ENCODE measurements around the gene OSBP2.

The OSBP2 gene

GRCh38 chr22:30890686-30891442 is 196.2 kb downstream of the OSBP2 start:
- no peaks in the 10 kb centered on the region for H3K9me3 Mint-ChIP-seq
- no peaks in the 10 kb centered on the region for H3K27me3 Mint-ChIP-seq (ENCODE audit: low read depth)
- peaks cover 8% of the 10 kb centered on the region for H3K4me1 Mint-ChIP-seq (ENCODE audit: low read depth)
- H3K27ac Mint-ChIP-seq: no peak overlapping the region
- peaks cover 2% of the 10 kb centered on the region for H3K36me3 Mint-ChIP-seq (ENCODE audit: low read depth)
- no peak overlapping the region for H3K4me3 Mint-ChIP-seq

GRCh38 chr22:30891443-30891755 is 196.7 kb downstream of the OSBP2 start:
- Mint-ChIP-seq H3K9me3 (no peaks in the 10 kb centered on the region), H3K27me3 (ENCODE audit: low read depth) (no peaks in the 10 kb centered on the region), H3K27ac (no peak overlapping the region), H3K4me1 (ENCODE audit: low read depth) (peaks cover 8% of the 10 kb centered on the region), H3K4me3 (no peak overlapping the region), H3K36me3 (ENCODE audit: low read depth) (peaks cover 2% of the 10 kb centered on the region)

- H3K4me1 Mint-ChIP-seq (ENCODE audit: low read depth): peaks cover 8% of the 10 kb centered on the region
- no peaks in the 10 kb centered on the region for H3K9me3 Mint-ChIP-seq
- no peaks in the 10 kb centered on the region for H3K27me3 Mint-ChIP-seq (ENCODE audit: low read depth)
- no peaks in the 10 kb centered on the region for H3K36me3 Mint-ChIP-seq (ENCODE audit: low read depth)
- no peak overlapping the region for H3K4me3 Mint-ChIP-seq
- no peak overlapping the region for H3K27ac Mint-ChIP-seq
Observed at GRCh38 chr22:30891781-30892180, 197.1 kb downstream of the OSBP2 start.

DNA sequence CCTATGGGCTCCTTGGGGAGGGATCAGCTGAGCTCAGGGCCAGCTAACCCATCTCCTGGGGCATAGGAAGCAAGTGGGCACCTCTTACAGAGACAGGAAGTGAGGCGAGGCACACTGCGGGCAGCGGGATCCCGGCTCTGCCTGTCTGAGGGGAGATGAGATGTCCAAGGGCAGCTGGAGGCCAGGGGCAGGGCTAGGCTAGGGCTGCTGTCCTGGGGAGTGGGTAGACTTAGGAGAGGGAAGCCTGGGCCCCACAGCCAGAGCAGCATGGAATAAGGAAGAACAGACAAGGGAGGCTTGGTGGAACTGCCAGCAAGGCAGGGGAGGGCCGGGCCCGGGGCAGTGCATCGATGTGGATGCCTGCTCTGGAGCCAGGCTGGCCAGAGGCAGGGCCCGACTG is 197.6 kb downstream of the OSBP2 start:
- no peak overlapping the region for H3K4me3 Mint-ChIP-seq
- H3K4me1 Mint-ChIP-seq (ENCODE audit: low read depth): peaks cover 8% of the 10 kb centered on the region
- H3K27ac Mint-ChIP-seq: no peak overlapping the region
- H3K36me3 Mint-ChIP-seq (ENCODE audit: low read depth): no peaks in the 10 kb centered on the region
- no peaks in the 10 kb centered on the region for H3K9me3 Mint-ChIP-seq
- no peaks in the 10 kb centered on the region for H3K27me3 Mint-ChIP-seq (ENCODE audit: low read depth)

GRCh38 chr22:30892731-30893221 is 198.1 kb downstream of the OSBP2 start:
- H3K36me3 Mint-ChIP-seq (ENCODE audit: low read depth): no peaks in the 10 kb centered on the region
- peaks cover 8% of the 10 kb centered on the region for H3K4me1 Mint-ChIP-seq (ENCODE audit: low read depth)
- H3K27ac Mint-ChIP-seq: no peak overlapping the region
- no peaks in the 10 kb centered on the region for H3K9me3 Mint-ChIP-seq
- no peak overlapping the region for H3K4me3 Mint-ChIP-seq
- H3K27me3 Mint-ChIP-seq (ENCODE audit: low read depth): no peaks in the 10 kb centered on the region

DNA sequence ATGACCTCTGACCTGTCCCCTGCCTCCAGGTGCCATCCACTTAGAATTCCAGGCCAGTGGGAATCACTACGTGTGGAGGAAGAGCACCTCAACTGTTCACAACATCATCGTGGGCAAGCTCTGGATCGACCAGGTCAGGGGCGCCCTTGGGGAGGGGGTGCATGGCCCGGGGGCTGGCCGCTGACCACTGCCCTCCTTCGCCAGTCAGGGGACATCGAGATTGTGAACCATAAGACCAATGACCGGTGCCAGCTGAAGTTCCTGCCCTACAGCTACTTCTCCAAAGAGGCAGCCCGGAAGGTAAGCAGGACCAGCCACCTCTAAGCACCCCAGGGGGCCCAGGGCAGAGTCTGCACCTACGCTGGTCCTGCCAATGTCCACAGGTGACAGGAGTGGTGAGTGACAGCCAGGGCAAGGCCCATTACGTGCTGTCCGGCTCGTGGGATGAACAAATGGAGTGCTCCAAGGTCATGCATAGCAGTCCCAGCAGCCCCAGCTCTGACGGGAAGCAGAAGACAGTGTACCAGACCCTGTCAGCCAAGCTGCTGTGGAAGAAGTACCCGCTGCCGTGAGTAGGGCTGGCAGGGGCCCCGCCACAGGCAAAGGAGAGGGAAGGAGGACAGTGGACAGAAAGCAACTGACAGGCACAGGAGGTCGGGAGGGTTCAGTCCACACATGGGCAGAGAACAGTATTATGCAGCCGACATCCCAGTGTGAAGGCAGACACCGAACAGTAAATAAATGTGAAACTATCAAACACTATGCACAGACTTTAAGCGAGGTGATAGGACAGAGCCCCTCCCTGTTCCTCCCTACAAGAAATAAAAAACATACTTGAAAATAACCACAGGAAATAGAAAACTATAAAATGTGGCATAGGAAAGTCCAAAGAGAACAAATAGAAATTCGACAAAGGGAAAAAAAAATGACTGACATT is 199.0 kb downstream of the OSBP2 start:
- Mint-ChIP-seq H3K27ac (peak overlapping the region; percentile 26), H3K36me3 (ENCODE audit: low read depth) (no peaks in the 10 kb centered on the region), H3K4me3 (no peak overlapping the region)

DNA sequence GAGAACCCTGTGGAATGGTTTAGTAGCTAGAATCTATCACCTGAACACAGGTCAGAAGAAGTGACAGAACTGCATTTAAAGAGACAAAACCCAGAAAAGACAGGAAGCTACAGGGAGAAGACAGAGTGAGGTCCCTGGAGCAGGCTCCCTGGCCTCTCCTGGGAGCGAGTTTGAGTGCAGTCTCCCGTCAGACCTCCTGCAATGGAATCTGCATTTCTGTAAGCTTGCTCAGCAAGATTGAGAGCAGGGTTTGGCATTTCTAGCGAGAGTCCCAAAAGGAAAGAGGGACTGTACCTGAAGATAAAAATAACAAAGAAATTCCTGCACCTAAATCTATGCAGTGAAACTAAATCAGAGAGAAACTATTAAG is 199.7 kb downstream of the OSBP2 start:
- Mint-ChIP-seq H3K27ac (no peak overlapping the region), H3K36me3 (ENCODE audit: low read depth) (no peaks in the 10 kb centered on the region), H3K4me1 (ENCODE audit: low read depth) (peaks cover 8% of the 10 kb centered on the region), H3K9me3 (no peaks in the 10 kb centered on the region), H3K4me3 (no peak overlapping the region), H3K27me3 (ENCODE audit: low read depth) (no peaks in the 10 kb centered on the region)

More for the DNA sequence above, 199.0 kb downstream of the OSBP2 start:
- H3K9me3 Mint-ChIP-seq: no peaks in the 10 kb centered on the region
- no peaks in the 10 kb centered on the region for H3K27me3 Mint-ChIP-seq (ENCODE audit: low read depth)
- peaks cover 8% of the 10 kb centered on the region for H3K4me1 Mint-ChIP-seq (ENCODE audit: low read depth)

DNA sequence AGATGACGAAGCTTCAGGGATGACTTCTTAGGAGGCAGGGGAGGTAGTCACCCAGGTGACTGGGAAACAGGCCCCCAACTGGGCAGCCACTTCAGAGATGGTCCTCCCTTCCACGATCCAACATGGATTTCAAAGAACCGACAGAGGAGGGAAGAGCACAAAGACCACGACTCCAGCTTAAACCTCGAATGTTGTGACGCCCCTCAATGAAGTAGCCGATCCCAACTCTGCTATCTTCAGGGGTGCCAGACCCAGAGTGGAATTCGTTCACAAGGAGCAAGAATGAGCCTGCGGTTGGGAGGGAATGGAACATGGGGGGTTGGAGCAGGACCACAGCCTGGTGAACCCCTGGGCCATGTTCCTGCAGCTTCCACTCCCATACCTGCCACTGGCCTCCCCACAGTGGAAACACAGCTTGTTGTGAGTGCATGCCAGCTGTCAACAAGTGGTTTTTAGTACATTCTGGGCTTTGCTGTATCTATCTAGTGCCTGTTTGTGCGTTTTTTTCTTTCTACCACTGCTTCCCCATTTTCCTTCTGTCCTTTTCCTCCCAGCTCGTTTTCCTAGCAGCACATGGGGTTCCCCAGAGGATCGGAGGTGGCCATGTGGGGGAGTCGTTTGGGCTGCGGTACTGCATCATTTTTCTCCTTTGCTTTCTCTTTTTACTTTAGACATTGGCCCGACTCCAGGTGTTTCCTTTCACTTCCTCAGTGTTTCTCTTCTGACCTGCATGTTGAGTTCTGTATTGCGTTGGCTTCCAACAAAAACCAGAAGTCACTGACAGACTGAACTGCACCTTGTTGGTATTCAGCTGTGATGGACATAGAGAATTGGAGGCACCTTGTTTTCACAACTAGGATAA is 208.1 kb downstream of the OSBP2 start:
- Mint-ChIP-seq H3K9me3 (no peaks in the 10 kb centered on the region), H3K4me3 (no peak overlapping the region), H3K4me1 (ENCODE audit: low read depth) (peaks cover 3% of the 10 kb centered on the region), H3K27me3 (ENCODE audit: low read depth) (no peaks in the 10 kb centered on the region), H3K27ac (no peak overlapping the region), H3K36me3 (ENCODE audit: low read depth) (peaks cover 4% of the 10 kb centered on the region)

- H3K9me3 Mint-ChIP-seq: no peaks in the 10 kb centered on the region
- H3K4me1 Mint-ChIP-seq (ENCODE audit: low read depth): peaks cover 3% of the 10 kb centered on the region
- H3K36me3 Mint-ChIP-seq (ENCODE audit: low read depth): peaks cover 4% of the 10 kb centered on the region
- no peak overlapping the region for H3K4me3 Mint-ChIP-seq
- no peaks in the 10 kb centered on the region for H3K27me3 Mint-ChIP-seq (ENCODE audit: low read depth)
- H3K27ac Mint-ChIP-seq: no peak overlapping the region
Observed at GRCh38 chr22:30903876-30904460, 209.3 kb downstream of the OSBP2 start.

GRCh38 chr22:30905696-30906341 is 211.1 kb downstream of the OSBP2 start:
- H3K9me3 Mint-ChIP-seq: no peaks in the 10 kb centered on the region
- H3K4me3 Mint-ChIP-seq: no peak overlapping the region
- H3K27me3 Mint-ChIP-seq (ENCODE audit: low read depth): no peaks in the 10 kb centered on the region
- H3K27ac Mint-ChIP-seq: no peak overlapping the region
- peaks cover 6% of the 10 kb centered on the region for H3K36me3 Mint-ChIP-seq (ENCODE audit: low read depth)
- peaks cover 3% of the 10 kb centered on the region for H3K4me1 Mint-ChIP-seq (ENCODE audit: low read depth)

DNA sequence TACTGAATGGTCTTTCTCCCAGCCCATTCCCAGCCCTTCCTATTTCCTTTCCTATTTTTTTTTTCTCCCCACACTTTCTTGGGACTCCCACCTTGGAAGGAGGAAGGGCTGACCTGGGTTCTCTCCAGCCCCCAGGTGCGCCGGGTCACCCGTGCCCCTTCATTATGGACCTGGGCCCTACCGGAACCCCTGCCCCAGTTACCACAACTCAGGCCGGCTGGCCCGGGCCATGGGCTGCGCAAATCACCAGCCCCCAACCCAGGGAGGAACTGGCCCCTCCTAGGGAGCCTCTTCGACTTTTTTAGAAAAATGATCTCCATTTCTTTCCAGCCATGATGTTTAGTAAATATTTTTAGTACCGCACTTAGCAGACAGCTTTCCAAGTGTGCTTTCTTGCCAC is 211.7 kb downstream of the OSBP2 start:
- no peaks in the 10 kb centered on the region for H3K27me3 Mint-ChIP-seq (ENCODE audit: low read depth)
- no peaks in the 10 kb centered on the region for H3K9me3 Mint-ChIP-seq
- H3K27ac Mint-ChIP-seq: no peak overlapping the region
- H3K4me3 Mint-ChIP-seq: no peak overlapping the region
- peaks cover 6% of the 10 kb centered on the region for H3K36me3 Mint-ChIP-seq (ENCODE audit: low read depth)
- peaks cover 3% of the 10 kb centered on the region for H3K4me1 Mint-ChIP-seq (ENCODE audit: low read depth)

DNA sequence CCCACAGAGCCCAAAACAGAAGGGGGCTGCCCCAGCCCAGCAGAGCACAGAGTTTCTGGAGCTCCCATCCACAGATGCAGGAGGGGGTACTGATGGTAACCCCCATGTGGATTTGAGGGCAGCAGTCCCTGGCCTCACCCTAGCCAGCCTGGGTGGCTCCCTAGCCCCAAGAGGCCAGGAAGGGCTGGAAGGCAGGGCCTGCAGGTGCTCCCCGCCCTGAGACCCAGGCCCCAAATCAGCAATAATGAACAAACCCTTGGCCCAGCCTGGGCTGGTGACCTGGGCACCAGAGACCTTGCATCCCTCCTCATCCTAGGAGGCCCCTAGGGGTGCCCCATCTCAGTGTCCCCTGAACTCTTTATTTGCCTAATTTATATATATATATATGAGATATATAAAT is 212.3 kb downstream of the OSBP2 start:
- peaks cover 6% of the 10 kb centered on the region for H3K36me3 Mint-ChIP-seq (ENCODE audit: low read depth)
- H3K27me3 Mint-ChIP-seq (ENCODE audit: low read depth): no peaks in the 10 kb centered on the region
- no peak overlapping the region for H3K4me3 Mint-ChIP-seq
- peaks cover 3% of the 10 kb centered on the region for H3K4me1 Mint-ChIP-seq (ENCODE audit: low read depth)
- H3K27ac Mint-ChIP-seq: no peak overlapping the region
- no peaks in the 10 kb centered on the region for H3K9me3 Mint-ChIP-seq

GRCh38 chr22:30908051-30908461 is 213.4 kb downstream of the OSBP2 start:
- H3K27ac Mint-ChIP-seq: no peak overlapping the region
- peaks cover under 1% of the 10 kb centered on the region for H3K4me1 Mint-ChIP-seq (ENCODE audit: low read depth)
- H3K27me3 Mint-ChIP-seq (ENCODE audit: low read depth): no peaks in the 10 kb centered on the region
- H3K36me3 Mint-ChIP-seq (ENCODE audit: low read depth): peaks cover 1% of the 10 kb centered on the region
- no peak overlapping the region for H3K4me3 Mint-ChIP-seq
- H3K9me3 Mint-ChIP-seq: no peaks in the 10 kb centered on the region

DNA sequence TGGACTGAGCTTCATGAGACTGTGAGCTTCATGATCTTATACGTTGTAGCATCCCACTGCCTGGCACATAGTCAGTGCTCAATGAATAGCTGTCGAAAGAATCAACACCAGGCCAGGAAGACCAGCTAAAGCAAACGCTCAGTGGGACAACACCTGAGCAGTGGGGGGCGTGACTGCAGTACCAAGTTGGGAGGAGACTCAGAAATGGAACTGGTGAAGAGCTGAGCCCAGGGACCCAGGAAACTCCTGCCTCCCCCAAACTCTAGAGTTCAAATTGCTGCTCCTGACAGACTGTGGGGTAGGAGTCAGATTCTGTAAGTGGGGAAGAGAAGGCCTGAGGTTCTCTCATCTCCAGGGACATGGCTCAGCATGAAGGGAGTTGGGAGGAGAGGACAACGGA is 214.6 kb downstream of the OSBP2 start:
- Mint-ChIP-seq H3K4me3 (no peak overlapping the region), H3K27ac (no peak overlapping the region), H3K4me1 (ENCODE audit: low read depth) (no peaks in the 10 kb centered on the region), H3K9me3 (no peaks in the 10 kb centered on the region), H3K27me3 (ENCODE audit: low read depth) (no peaks in the 10 kb centered on the region), H3K36me3 (ENCODE audit: low read depth) (peaks cover 1% of the 10 kb centered on the region)
